ENCODE measurements around the gene CEP72. TPM values are rescaled to one million over a fixed set of nuclear protein-coding genes. Genes with fewer than 3 reads are reported as not detected.

Gene CEP72
- total RNA-seq, 1 donor from 2014 or later = 7.6 TPM

- Mint-ChIP-seq H3K4me1 (ENCODE audit: unreplicated experiment) (peaks cover under 1% of the 10 kb centered on the region), H3K27me3 (ENCODE audit: unreplicated experiment) (no peaks in the 10 kb centered on the region), H3K36me3 (ENCODE audit: unreplicated experiment) (no peaks in the 10 kb centered on the region), H3K9me3 (ENCODE audit: unreplicated experiment) (no peaks in the 10 kb centered on the region), H3K4me3 (ENCODE audit: unreplicated experiment) (no peak overlapping the region), H3K27ac (ENCODE audit: unreplicated experiment) (no peak overlapping the region)
- DNase-seq (ENCODE audit: extremely low spot score, unreplicated experiment) = peak; percentile 76
- no peak for TF ChIP-seq CTCF (IDR thresholded peaks at IDR 0.05)
Observed at GRCh38 chr5:606061-606460, 6.1 kb upstream of the CEP72 start.

GRCh38 chr5:606526-607399 is 5.4 kb upstream of the CEP72 start:
- Mint-ChIP-seq H3K27ac (ENCODE audit: unreplicated experiment) (no peak overlapping the region), H3K4me1 (ENCODE audit: unreplicated experiment) (peaks cover 6% of the 10 kb centered on the region), H3K4me3 (ENCODE audit: unreplicated experiment) (no peak overlapping the region), H3K36me3 (ENCODE audit: unreplicated experiment) (no peaks in the 10 kb centered on the region), H3K27me3 (ENCODE audit: unreplicated experiment) (no peaks in the 10 kb centered on the region), H3K9me3 (ENCODE audit: unreplicated experiment) (no peaks in the 10 kb centered on the region)
- no peak for TF ChIP-seq CTCF (IDR thresholded peaks at IDR 0.05)
- DNase-seq (ENCODE audit: extremely low spot score, unreplicated experiment) = peak; percentile 80

GRCh38 chr5:607541-608428 is 4.4 kb upstream of the CEP72 start:
- Mint-ChIP-seq H3K27ac (ENCODE audit: unreplicated experiment) (no peak overlapping the region), H3K4me3 (ENCODE audit: unreplicated experiment) (no peak overlapping the region), H3K4me1 (ENCODE audit: unreplicated experiment) (peaks cover 8% of the 10 kb centered on the region), H3K9me3 (ENCODE audit: unreplicated experiment) (no peaks in the 10 kb centered on the region), H3K27me3 (ENCODE audit: unreplicated experiment) (no peaks in the 10 kb centered on the region), H3K36me3 (ENCODE audit: unreplicated experiment) (no peaks in the 10 kb centered on the region)
- peak; percentile 81 for DNase-seq (ENCODE audit: extremely low spot score, unreplicated experiment)
- TF ChIP-seq CTCF (IDR thresholded peaks at IDR 0.05) = no peak

- Mint-ChIP-seq H3K27me3 (ENCODE audit: unreplicated experiment) (no peaks in the 10 kb centered on the region), H3K27ac (ENCODE audit: unreplicated experiment) (no peak overlapping the region), H3K36me3 (ENCODE audit: unreplicated experiment) (no peaks in the 10 kb centered on the region), H3K4me1 (ENCODE audit: unreplicated experiment) (peaks cover 12% of the 10 kb centered on the region), H3K4me3 (ENCODE audit: unreplicated experiment) (no peak overlapping the region), H3K9me3 (ENCODE audit: unreplicated experiment) (no peaks in the 10 kb centered on the region)
- TF ChIP-seq CTCF (IDR thresholded peaks at IDR 0.05) = no peak
- peak; percentile 77 for DNase-seq (ENCODE audit: extremely low spot score, unreplicated experiment)
Observed at GRCh38 chr5:608429-609370, 3.4 kb upstream of the CEP72 start.

Data from osteocyte (in vitro differentiated cells).